OCI-LY1 (cell line): ENCODE data around the gene SFMBT2.
A peak's percentile ranks its signal among the peaks of the same experiment; 100 is the strongest.

ENCODE experiments used
- H2AFZ ChIP-seq: fragments of 200-600 bp; sonication (generic), shearing (Covaris generic); 2 replicates; pipeline ENCODE4 v1.6.0; 2014; ENCODE audit warnings: antibody characterized with exemption, mild to moderate bottlenecking, low read length
- H3F3A ChIP-seq: fragments of 200-600 bp; sonication (generic), shearing (Covaris generic); 2 replicates; pipeline ENCODE4 v1.6.0; 2014; ENCODE audit warnings: mild to moderate bottlenecking, antibody characterized with exemption, low read length, moderate library complexity; ENCODE audit not compliant: insufficient read depth
- H3K27ac ChIP-seq: fragments of 200-600 bp; sonication (generic); 2 replicates; pipeline ENCODE4 v1.5.1; 2014; ENCODE audit warnings: low read length, mixed run types, mild to moderate bottlenecking, low read depth; ENCODE audit not compliant: poor library complexity, severe bottlenecking
- H3K27me3 ChIP-seq: fragments of 200-600 bp; sonication (generic); 2 replicates; pipeline ENCODE4 v1.6.0; 2014; ENCODE audit warnings: antibody characterized with exemption, mild to moderate bottlenecking, low read length, moderate library complexity; ENCODE audit not compliant: insufficient read depth
- H3K36me3 ChIP-seq: fragments of 200-600 bp; sonication (generic); 2 replicates; pipeline ENCODE4 v1.6.1; 2014; ENCODE audit warnings: mild to moderate bottlenecking, antibody characterized with exemption, low read length, moderate library complexity, mixed read lengths; ENCODE audit not compliant: insufficient read depth
- H3K4me1 ChIP-seq: fragments of 200-600 bp; sonication (generic); 2 replicates; pipeline ENCODE4 v1.5.1; 2014; ENCODE audit warnings: mild to moderate bottlenecking, low read length, moderate library complexity; ENCODE audit not compliant: insufficient read depth, severe bottlenecking
- H3K4me2 ChIP-seq: fragments of 200-600 bp; sonication (generic), shearing (Covaris generic); 2 replicates; pipeline ENCODE4 v1.6.1; 2014; ENCODE audit warnings: low read length
- H3K4me3 ChIP-seq: fragments of 200-600 bp; sonication (generic); 2 replicates; pipeline ENCODE4 v1.5.1; 2014; ENCODE audit warnings: low read length, low read depth, mild to moderate bottlenecking, mixed read lengths; ENCODE audit not compliant: poor library complexity, severe bottlenecking
- H3K79me2 ChIP-seq: fragments of 200-600 bp; shearing (Covaris generic); 2 replicates; pipeline ENCODE4 v1.6.1; 2016; ENCODE audit warnings: mixed run types, low read length, mixed read lengths; ENCODE audit not compliant: insufficient read depth
- H3K9ac ChIP-seq: fragments of 200-600 bp; sonication (generic), shearing (Covaris generic); 2 replicates; pipeline ENCODE4 v1.6.1; 2014; ENCODE audit warnings: mild to moderate bottlenecking, low read length, mixed read lengths
- H3K9me2 ChIP-seq: fragments of 200-600 bp; sonication (generic), shearing (Covaris generic); 2 replicates; pipeline ENCODE4 v1.6.1; 2014; ENCODE audit warnings: low read depth, mild to moderate bottlenecking, low read length, mixed read lengths
- H3K9me3 ChIP-seq: fragments of 200-600 bp; shearing (Covaris generic); 2 replicates; pipeline ENCODE4 v1.6.1; 2014; ENCODE audit warnings: low read length, mixed read lengths
- H4K20me1 ChIP-seq: fragments of 200-600 bp; sonication (generic), shearing (Covaris generic); 2 replicates; pipeline ENCODE4 v1.6.0; 2016; ENCODE audit warnings: mild to moderate bottlenecking, low read length; ENCODE audit not compliant: insufficient read depth
- CTCF ChIP-seq: fragments of 200-600 bp; sonication (generic), shearing (Covaris generic); IDR thresholded peaks from 2 replicates; pipeline ENCODE4 v1.5.1; 2017; ENCODE audit warnings: mild to moderate bottlenecking, antibody characterized with exemption, low read length, moderate library complexity, mixed read lengths
- EZH2 ChIP-seq: fragments of 200-600 bp; sonication (generic), shearing (Covaris generic); IDR thresholded peaks from 2 replicates; pipeline ENCODE4 v1.8.0; 2017; ENCODE audit warnings: borderline replicate concordance, mixed run types, mild to moderate bottlenecking, antibody characterized with exemption, low read length, moderate library complexity, mixed read lengths

The SFMBT2 gene

DNA sequence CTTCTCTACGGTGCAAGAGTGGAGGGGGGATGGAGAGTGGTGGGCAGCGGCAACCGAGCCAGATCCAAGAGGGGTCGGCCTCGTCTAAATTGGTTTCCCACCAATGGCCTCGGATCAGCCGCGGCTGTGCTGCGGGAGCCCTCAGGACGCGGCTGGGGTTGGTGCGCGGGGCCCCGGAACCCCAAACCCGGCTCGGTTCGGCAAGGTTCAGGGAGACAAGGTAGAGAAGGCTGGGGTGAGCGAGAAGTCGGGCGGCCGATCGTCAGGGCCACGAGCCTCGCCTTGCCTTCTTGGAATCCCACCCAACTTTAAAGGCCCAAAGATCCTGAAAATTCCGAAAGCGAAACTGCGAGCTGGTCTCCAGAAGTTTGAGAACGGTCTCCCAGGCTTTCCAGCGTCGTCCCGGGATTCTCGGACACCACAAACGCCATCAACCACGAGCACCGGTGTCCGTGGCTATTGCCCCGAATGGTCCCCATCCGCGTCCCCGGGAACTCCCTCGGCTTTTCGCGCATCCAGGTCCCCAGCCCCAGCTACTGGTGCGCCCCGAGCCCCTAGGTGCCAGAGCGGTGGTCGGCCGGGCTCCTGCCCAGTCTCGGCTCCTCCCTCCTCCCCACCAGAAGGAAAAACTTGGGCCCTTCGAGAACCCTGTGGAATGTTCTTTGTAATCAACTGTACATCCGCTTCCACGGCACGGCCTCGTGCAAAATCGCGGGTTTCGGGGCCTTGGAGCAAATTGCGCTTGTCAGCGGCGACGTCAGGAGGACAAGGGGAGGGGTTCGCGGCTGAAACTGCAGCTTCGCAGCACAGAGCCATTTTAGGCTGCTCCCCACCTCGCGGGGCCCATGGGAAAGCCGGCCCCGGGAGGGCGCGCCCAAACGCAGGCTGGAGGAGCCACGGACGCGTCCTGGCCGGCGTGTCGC lies 3.2 kb downstream of the SFMBT2 start:
- Histone ChIP-seq H3K36me3 (no peaks in the 10 kb centered on the region), H3K4me1 (peaks cover 22% of the 10 kb centered on the region), H3K4me3 (peak overlapping the region; percentile 92), H3K9ac (no peak overlapping the region), H3K79me2 (peaks cover 48% of the 10 kb centered on the region), H2AFZ (no peak overlapping the region), H3K27ac (no peak overlapping the region), H4K20me1 (no peaks in the 10 kb centered on the region), H3K27me3 (no peaks in the 10 kb centered on the region), H3K9me2 (no peaks in the 10 kb centered on the region), H3K4me2 (peak overlapping the region; percentile 98), H3F3A (no peaks in the 10 kb centered on the region), H3K9me3 (no peaks in the 10 kb centered on the region)
- TF ChIP-seq EZH2 = no peak
- TF ChIP-seq CTCF = no peak

DNA sequence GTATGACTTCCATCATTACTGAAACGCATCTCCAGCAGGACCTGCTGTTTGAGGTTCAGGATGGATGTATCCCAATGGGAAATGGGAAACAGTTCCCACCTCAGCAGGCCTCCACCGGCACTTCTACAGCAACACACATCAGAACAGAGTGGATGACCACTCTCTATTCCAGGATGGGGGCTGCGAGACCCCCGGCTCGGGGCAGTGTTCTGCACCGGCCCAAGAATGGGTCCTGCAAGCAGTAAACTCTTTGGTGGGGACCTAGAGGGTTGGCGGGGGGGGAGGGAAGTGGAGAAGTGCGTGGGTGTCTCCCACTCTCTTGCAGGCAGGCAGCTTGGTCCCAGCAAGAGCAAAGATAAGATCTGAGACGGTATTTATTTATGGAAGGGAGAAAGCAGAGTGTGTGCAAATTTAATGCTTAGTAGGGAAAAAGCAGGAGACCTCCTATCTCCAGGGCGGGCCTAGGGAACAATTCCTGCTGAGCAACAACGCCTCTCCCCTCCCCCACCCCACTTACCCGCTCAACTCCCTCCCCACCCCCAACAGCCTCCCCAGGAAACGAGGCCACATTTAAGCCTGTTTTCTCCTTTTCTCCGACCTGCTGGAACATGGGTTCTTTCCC lies 4.0 kb downstream of the SFMBT2 start:
- Histone ChIP-seq H3K4me1 (peaks cover 14% of the 10 kb centered on the region), H3K4me2 (no peak overlapping the region), H3K4me3 (no peak overlapping the region), H3K79me2 (peaks cover 56% of the 10 kb centered on the region), H3K9ac (no peak overlapping the region), H3K9me3 (no peaks in the 10 kb centered on the region), H4K20me1 (no peaks in the 10 kb centered on the region), H3K27ac (no peak overlapping the region), H3K36me3 (no peaks in the 10 kb centered on the region; the same call in 1 of the 2 replicates), H3K27me3 (no peaks in the 10 kb centered on the region), H3K9me2 (no peaks in the 10 kb centered on the region), H3F3A (no peaks in the 10 kb centered on the region), H2AFZ (no peak overlapping the region)
- TF ChIP-seq EZH2 (no peak), CTCF (no peak)

DNA sequence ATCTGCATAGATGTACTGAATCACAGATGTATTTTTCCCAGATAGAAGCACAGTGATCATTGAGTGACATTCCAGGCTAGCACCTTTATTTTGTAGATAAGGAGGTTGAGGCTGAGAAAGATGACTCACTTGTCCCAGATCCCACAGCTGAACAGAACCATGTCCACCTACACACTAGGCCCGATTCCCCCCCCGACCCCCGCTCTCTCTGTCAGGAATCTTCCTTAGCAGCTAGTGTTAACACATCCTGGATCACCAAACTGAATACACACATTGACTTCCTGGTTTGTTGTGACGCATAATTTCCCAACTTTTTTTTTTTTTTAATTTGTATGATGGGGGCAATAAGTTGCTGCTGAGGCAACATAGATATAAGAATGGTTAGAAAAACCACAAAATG lies 5.2 kb downstream of the SFMBT2 start:
- peaks cover 10% of the 10 kb centered on the region for H3K4me1 ChIP-seq
- H3F3A ChIP-seq = no peaks in the 10 kb centered on the region
- no peak overlapping the region for H3K9ac ChIP-seq
- no peak overlapping the region for H2AFZ ChIP-seq
- TF ChIP-seq EZH2 (no peak), CTCF (no peak)
- no peaks in the 10 kb centered on the region for H3K27me3 ChIP-seq
- H4K20me1 ChIP-seq = no peaks in the 10 kb centered on the region
- no peaks in the 10 kb centered on the region for H3K9me2 ChIP-seq
- H3K4me2 ChIP-seq = no peak overlapping the region
- no peaks in the 10 kb centered on the region for H3K9me3 ChIP-seq
- no peak overlapping the region for H3K4me3 ChIP-seq
- H3K27ac ChIP-seq = no peak overlapping the region
- H3K36me3 ChIP-seq = no peaks in the 10 kb centered on the region; the same call in 1 of the 2 replicates
- peaks cover 67% of the 10 kb centered on the region for H3K79me2 ChIP-seq
